Gastroesophageal sphincter (tissue), 4 donors: ENCODE results near the gene GIPC3. TPM values are rescaled to one million over a fixed set of nuclear protein-coding genes. Genes with fewer than 3 reads are reported as not detected.

Source experiments
- ATAC-seq: fragments of 150-250 bp; one replicate; pipeline ENCODE4 v1.9.1; 2016; ENCODE audit warnings: mild to moderate bottlenecking, moderate library complexity
- H3K27ac ChIP-seq, 4 donors: fragments of 200-600 bp; sonication (generic) in 3 of 4; 1 replicate in 3 of 4; 2 replicates in 1 of 4; pipeline ENCODE4 v1.5.1; 2016 to 2019
- H3K27me3 ChIP-seq: fragments of 200-600 bp; sonication (generic); one replicate; pipeline ENCODE4 v1.5.1; 2019
- H3K36me3 ChIP-seq, 2 donors: fragments of 200-600 bp; sonication (generic); one replicate each; pipeline ENCODE4 v1.5.1; 2019; ENCODE audit warnings: control low read depth in 1 of 2
- H3K4me1 ChIP-seq, 3 donors: fragments of 200-600 bp; sonication (generic); 1 replicate in 2 of 3; 2 replicates in 1 of 3; pipeline ENCODE4 v1.5.1; 2016 to 2019; ENCODE audit warnings: control low read depth in 2 of 3
- H3K4me3 ChIP-seq, 2 donors: fragments of 200-600 bp; sonication (generic); one replicate each; pipeline ENCODE4 v1.5.1; 2019; ENCODE audit warnings: mild to moderate bottlenecking in 1 of 2, moderate library complexity in 1 of 2
- H3K9me3 ChIP-seq, 3 donors: fragments of 200-600 bp; sonication (generic); one replicate each; pipeline ENCODE4 v1.5.1; 2017 to 2019; ENCODE audit warnings: control low read depth in 2 of 3
- EP300 ChIP-seq: sonication (generic); formaldehyde crosslinking; IDR thresholded peaks from one replicate; pipeline ENCODE4 v1.6.1; 2017; ENCODE audit warnings: antibody characterized with exemption, mild to moderate bottlenecking
- POLR2A ChIP-seq, 2 donors: fragments of 450-650 bp; IDR thresholded peaks; one replicate each; pipeline ENCODE4 v1.6.1; 2017; ENCODE audit warnings: antibody characterized with exemption in 2 of 2, mild to moderate bottlenecking in 2 of 2, moderate library complexity in 1 of 2
- POLR2AphosphoS5 ChIP-seq: sonication (generic); formaldehyde crosslinking; IDR thresholded peaks from one replicate; pipeline ENCODE4 v1.6.1; 2017; ENCODE audit warnings: antibody characterized with exemption
- WGBS, 2 donors: methylation state at CpG; one replicate each; pipeline ENCODE4 v1.1.5; 2018; ENCODE audit warnings: low coverage in 1 of 2; 5-methylcytosine and 5-hydroxymethylcytosine counted together
- total RNA-seq, 4 donors: library from RNA; depleted of rRNA; stranded (reverse); fragments of >200 nt; gene quantifications; one replicate each; pipeline ENCODE4 v1.1.0, GENCODE V29; 2016
- TF ChIP-seq, protein P1 (sequence below), 4 experiments: fragments of 200-600 bp in 2 of 4; fragments of 450-650 bp in 2 of 4; sonication (generic) in 1 of 4; IDR thresholded peaks; one replicate each; pipeline ENCODE4 v1.5.1; 2017 to 2019; ENCODE audit warnings: antibody characterized with exemption in 4 of 4, mild to moderate bottlenecking in 2 of 4, moderate library complexity in 2 of 4

The GIPC3 gene
- total RNA-seq, 4 donors from 2014 or later = 0.94 to 16.8 (median 2.1) TPM

DNA sequence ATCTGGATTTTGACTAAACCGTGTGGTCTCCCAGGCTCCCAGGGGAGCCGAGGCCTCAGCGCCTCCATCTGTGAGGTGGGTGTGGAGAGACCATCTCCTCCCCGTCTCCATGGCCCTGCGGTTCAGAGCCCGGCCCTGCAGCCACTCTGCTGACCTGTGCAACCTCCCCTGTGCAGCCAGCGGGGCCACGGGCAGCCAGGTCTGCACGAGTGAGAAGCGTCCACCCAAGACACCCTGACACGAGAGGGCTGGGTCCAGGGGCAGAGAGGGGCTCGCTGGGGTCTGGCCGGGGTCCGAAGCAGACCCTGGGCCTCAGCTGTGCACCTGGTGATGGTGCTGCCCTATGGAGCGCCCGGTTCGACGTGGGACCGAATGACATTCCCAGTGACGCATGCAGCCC, 51.7 kb downstream of the GIPC3 start:
- Histone ChIP-seq H3K36me3 (peaks cover 0 to 99% of the 10 kb centered on the region in 2 donors), H3K27ac (no peak overlapping the region), H3K4me3 (no peak overlapping the region), H3K4me1 (peaks cover 0 to 12% (median 0%) of the 10 kb centered on the region in 3 donors), H3K27me3 (no peaks in the 10 kb centered on the region), H3K9me3 (no peaks in the 10 kb centered on the region)
- ATAC-seq = no peak
- no CpG with 5 or more reads among the region's 20 CpGs for WGBS, 2 donors
- TF ChIP-seq POLR2A (IDR thresholded peaks at IDR 0.05) (no peak), POLR2AphosphoS5 (no peak), EP300 (no peak)
- TF ChIP-seq, protein P1, sequence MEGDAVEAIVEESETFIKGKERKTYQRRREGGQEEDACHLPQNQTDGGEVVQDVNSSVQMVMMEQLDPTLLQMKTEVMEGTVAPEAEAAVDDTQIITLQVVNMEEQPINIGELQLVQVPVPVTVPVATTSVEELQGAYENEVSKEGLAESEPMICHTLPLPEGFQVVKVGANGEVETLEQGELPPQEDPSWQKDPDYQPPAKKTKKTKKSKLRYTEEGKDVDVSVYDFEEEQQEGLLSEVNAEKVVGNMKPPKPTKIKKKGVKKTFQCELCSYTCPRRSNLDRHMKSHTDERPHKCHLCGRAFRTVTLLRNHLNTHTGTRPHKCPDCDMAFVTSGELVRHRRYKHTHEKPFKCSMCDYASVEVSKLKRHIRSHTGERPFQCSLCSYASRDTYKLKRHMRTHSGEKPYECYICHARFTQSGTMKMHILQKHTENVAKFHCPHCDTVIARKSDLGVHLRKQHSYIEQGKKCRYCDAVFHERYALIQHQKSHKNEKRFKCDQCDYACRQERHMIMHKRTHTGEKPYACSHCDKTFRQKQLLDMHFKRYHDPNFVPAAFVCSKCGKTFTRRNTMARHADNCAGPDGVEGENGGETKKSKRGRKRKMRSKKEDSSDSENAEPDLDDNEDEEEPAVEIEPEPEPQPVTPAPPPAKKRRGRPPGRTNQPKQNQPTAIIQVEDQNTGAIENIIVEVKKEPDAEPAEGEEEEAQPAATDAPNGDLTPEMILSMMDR (IDR thresholded peaks at IDR 0.05) = no peak

DNA sequence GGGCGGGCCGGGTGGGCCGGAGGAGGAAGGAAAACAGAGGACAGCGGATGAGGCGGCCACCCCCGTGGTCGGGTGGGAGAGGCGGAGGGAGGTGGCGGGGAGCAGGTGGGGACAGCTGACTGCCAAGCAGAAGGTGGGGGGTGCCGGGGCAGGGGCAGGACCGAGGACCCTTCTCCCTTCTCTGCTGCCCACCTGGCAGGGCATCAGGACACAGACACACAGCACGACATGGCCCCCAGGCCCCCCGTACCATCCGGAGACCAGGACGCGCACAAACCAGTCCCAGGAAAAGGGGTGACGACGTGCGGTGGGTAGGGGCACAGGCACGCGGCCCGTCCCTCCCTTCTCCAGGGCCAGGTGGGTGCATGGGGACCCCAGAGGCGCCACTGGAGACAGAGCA, 52.3 kb downstream of the GIPC3 start:
- no peak for ATAC-seq
- H3K36me3 ChIP-seq = peaks cover 0 to 99% of the 10 kb centered on the region in 2 donors
- no peak overlapping the region for H3K27ac ChIP-seq
- no peaks in the 10 kb centered on the region for H3K9me3 ChIP-seq
- no CpG with 5 or more reads among the region's 23 CpGs for WGBS, 2 donors
- H3K4me1 ChIP-seq = peaks cover 0 to 7% (median 0%) of the 10 kb centered on the region in 3 donors
- no peak overlapping the region for H3K4me3 ChIP-seq
- H3K27me3 ChIP-seq = no peaks in the 10 kb centered on the region
- no peak for TF ChIP-seq POLR2AphosphoS5
- TF ChIP-seq, protein P1 (IDR thresholded peaks at IDR 0.05) = no peak
- no peak for TF ChIP-seq POLR2A (IDR thresholded peaks at IDR 0.05)
- no peak for TF ChIP-seq EP300

DNA sequence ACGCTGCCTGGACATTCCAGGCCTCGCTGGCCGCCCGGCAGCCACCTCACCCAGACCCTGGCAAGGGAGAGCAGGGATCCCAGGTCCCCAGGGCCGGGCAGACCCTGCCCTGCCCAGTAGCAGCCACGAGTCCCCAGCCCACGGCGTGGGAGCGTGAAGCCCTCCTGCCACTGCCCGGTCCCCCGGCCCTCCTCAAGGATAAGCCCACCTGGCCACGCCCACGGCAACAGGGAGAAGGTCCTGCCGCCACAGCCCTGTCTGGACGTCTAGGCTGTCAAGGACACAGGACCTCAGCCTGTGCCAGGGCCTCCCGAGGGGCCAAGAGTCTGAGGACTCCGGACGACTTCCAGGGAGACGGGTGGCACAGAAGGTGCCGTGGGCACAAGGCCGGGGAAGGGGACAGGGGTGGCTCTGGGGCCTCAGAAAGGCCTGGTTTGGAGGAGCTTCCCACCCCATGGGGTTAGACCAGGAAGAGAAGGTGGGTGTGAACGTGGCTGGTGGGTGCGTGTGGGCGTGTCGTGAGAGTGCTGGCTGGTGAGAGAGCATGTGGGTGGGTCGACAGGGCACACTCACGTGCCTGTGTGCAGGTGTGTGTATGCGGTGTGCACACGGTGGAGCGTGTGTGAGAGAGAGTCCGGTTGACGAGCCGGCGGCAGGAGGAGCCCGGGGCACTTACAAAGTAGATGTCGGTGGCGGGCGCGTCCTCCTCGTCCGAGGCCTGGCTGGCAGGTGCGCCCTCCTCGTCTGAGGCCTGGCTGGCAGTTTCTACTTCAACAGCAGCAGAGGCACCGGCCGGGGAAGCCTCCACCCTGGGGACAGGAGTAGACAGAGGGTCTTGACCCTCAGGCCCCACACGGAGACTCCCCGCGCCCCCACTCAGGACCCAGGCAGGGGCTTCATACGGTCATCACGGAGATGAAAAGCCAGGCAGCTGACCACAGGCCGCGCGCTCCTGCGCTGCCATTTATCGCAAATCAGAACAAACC, 53.2 kb downstream of the GIPC3 start:
- TF ChIP-seq, protein P1 (IDR thresholded peaks at IDR 0.05) = no peak
- TF ChIP-seq POLR2A (IDR thresholded peaks at IDR 0.05) (no peak), POLR2AphosphoS5 (no peak)
- Histone ChIP-seq H3K27me3 (no peaks in the 10 kb centered on the region), H3K27ac (no peak overlapping the region), H3K36me3 (peaks cover 0 to 99% of the 10 kb centered on the region in 2 donors), H3K4me3 (no peak overlapping the region), H3K4me1 (no peaks in the 10 kb centered on the region), H3K9me3 (no peaks in the 10 kb centered on the region)
- no peak for ATAC-seq
- whole genome bisulfite sequencing, 2 donors = 80% methylated on average over 3 of the region's 55 CpGs; no CpG with 5 or more reads in 1 of the 2 donors

DNA sequence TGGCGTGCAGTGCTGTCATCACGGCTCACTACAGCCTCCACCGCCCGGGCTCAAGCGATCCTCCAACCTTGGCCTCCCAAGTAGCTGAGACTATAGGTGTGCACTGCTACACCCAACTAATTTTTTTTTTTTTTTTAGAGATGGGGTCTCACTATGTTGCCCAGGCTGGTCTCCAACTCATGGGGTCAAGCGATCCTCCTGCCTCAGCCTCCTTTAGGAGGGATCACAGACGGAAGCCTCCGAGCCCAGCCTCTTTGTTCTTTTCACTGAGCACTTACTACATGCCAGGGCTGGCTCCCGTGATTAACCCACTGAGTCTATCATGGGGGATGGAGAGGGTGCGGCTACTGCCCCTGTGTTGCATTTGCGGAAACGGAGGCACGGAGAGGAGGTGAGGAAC, 54.2 kb downstream of the GIPC3 start:
- Histone ChIP-seq H3K9me3 (no peaks in the 10 kb centered on the region), H3K4me1 (peaks cover 0 to 3% (median 0%) of the 10 kb centered on the region in 3 donors), H3K4me3 (no peak overlapping the region), H3K27ac (no peak overlapping the region), H3K36me3 (peaks cover 0 to 100% of the 10 kb centered on the region in 2 donors), H3K27me3 (no peaks in the 10 kb centered on the region)
- no peak for ATAC-seq
- WGBS, 2 donors = 95 to 100% methylated on average over 5 to 13 of the region's 13 CpGs
- TF ChIP-seq EP300 (no peak), POLR2A (IDR thresholded peaks at IDR 0.05) (no peak), POLR2AphosphoS5 (no peak)
- TF ChIP-seq, protein P1 (IDR thresholded peaks at IDR 0.05) = no peak
